ENCODE results near the gene ERMP1.
A peak's percentile ranks its signal among the peaks of the same experiment; 100 is the strongest.

The ERMP1 gene

GRCh38 chr9:5854063-5854790 is 21.3 kb upstream of the ERMP1 start:
- DNase-seq (ENCODE audit: low spot score) = no peak

GRCh38 chr9:5853617-5854016 is 20.7 kb upstream of the ERMP1 start:
- DNase-seq (ENCODE audit: low spot score) = no peak

- no peak for DNase-seq (ENCODE audit: low spot score)
Measured at GRCh38 chr9:5852987-5853386, 20.1 kb upstream of the ERMP1 start.

- DNase-seq (ENCODE audit: low spot score) = no peak
Measured at GRCh38 chr9:5851445-5851844, 18.5 kb upstream of the ERMP1 start.

GRCh38 chr9:5850724-5851122 is 17.8 kb upstream of the ERMP1 start:
- no peak for DNase-seq (ENCODE audit: low spot score)

GRCh38 chr9:5848372-5848882 is 15.5 kb upstream of the ERMP1 start:
- no peak for DNase-seq (ENCODE audit: low spot score)

- DNase-seq (ENCODE audit: low spot score) = no peak
Measured at GRCh38 chr9:5846501-5846921, 13.6 kb upstream of the ERMP1 start.

GRCh38 chr9:5846096-5846495 is 13.2 kb upstream of the ERMP1 start:
- DNase-seq (ENCODE audit: low spot score) = no peak

- DNase-seq (ENCODE audit: low spot score) = no peak
Measured at GRCh38 chr9:5845157-5845531, 12.2 kb upstream of the ERMP1 start.

GRCh38 chr9:5843794-5844471 is 11.0 kb upstream of the ERMP1 start:
- DNase-seq (ENCODE audit: low spot score) = no peak

- DNase-seq (ENCODE audit: low spot score) = no peak
Measured at GRCh38 chr9:5842929-5843793, 10.2 kb upstream of the ERMP1 start.

GRCh38 chr9:5841771-5842573 is 9.1 kb upstream of the ERMP1 start:
- no peak for DNase-seq (ENCODE audit: low spot score)

GRCh38 chr9:5840788-5841187 is 7.9 kb upstream of the ERMP1 start:
- no peak for DNase-seq (ENCODE audit: low spot score)

- DNase-seq (ENCODE audit: low spot score) = no peak
Measured at GRCh38 chr9:5839572-5839902, 6.6 kb upstream of the ERMP1 start.

GRCh38 chr9:5838884-5839571 is 6.1 kb upstream of the ERMP1 start:
- DNase-seq (ENCODE audit: low spot score) = no peak

- DNase-seq (ENCODE audit: low spot score) = no peak
Measured at GRCh38 chr9:5835808-5836207, 2.9 kb upstream of the ERMP1 start.

- no peak for DNase-seq (ENCODE audit: low spot score)
Measured at GRCh38 chr9:5834214-5834613, 1.3 kb upstream of the ERMP1 start.

GRCh38 chr9:5832071-5832537 is 813 bp downstream of the ERMP1 start:
- no peak for DNase-seq (ENCODE audit: low spot score)

GRCh38 chr9:5825895-5826622 is 6.9 kb downstream of the ERMP1 start:
- DNase-seq (ENCODE audit: low spot score) = no peak

GRCh38 chr9:5825223-5825622 is 7.7 kb downstream of the ERMP1 start:
- peak; percentile 79 for DNase-seq (ENCODE audit: low spot score)
